ENCODE measurements around the gene GRPEL1.

GRPEL1 gene

GRCh38 chr4:7096236-7096635 lies 28.4 kb upstream of the GRPEL1 start:
- TF ChIP-seq CTCF (IDR thresholded peaks at IDR 0.05; ENCODE audit: insufficient read depth, low read length) (no peak), SPI1 (IDR thresholded peaks at IDR 0.05; ENCODE audit: borderline replicate concordance, low read depth) (no peak), POLR2AphosphoS5 (IDR thresholded peaks at IDR 0.05; ENCODE audit: low read depth) (no peak), GABPA (IDR thresholded peaks at IDR 0.05; ENCODE audit: low read depth) (no peak), REST (IDR thresholded peaks at IDR 0.05; ENCODE audit: insufficient replicate concordance, low read depth) (no peak)
- no peak overlapping the region for H3K4me3 ChIP-seq (replicated peaks; ENCODE audit: insufficient read depth, low read length)
- no peaks in the 10 kb centered on the region for H3K27me3 ChIP-seq (ENCODE audit: insufficient read depth, poor library complexity, severe bottlenecking)
- H3K27ac ChIP-seq (replicated peaks): no peak overlapping the region
- DNase-seq (ENCODE audit: low read depth in 1 of 2, low spot score in 1 of 2): no peak

- no peak for TF ChIP-seq CTCF (IDR thresholded peaks at IDR 0.05; ENCODE audit: insufficient read depth, low read length)
- no peak for TF ChIP-seq GABPA (IDR thresholded peaks at IDR 0.05; ENCODE audit: low read depth)
- no peak for TF ChIP-seq REST (IDR thresholded peaks at IDR 0.05; ENCODE audit: insufficient replicate concordance, low read depth)
- no peak for TF ChIP-seq POLR2AphosphoS5 (IDR thresholded peaks at IDR 0.05; ENCODE audit: low read depth)
- TF ChIP-seq SPI1 (IDR thresholded peaks at IDR 0.05; ENCODE audit: borderline replicate concordance, low read depth): no peak
- H3K4me3 ChIP-seq (replicated peaks; ENCODE audit: insufficient read depth, low read length): no peak overlapping the region
- DNase-seq (ENCODE audit: low read depth in 1 of 2, low spot score in 1 of 2): no peak
- H3K27me3 ChIP-seq (ENCODE audit: insufficient read depth, poor library complexity, severe bottlenecking): no peaks in the 10 kb centered on the region
- H3K27ac ChIP-seq (replicated peaks): no peak overlapping the region
Measured at GRCh38 chr4:7095611-7096155, 27.8 kb upstream of the GRPEL1 start.

DNA sequence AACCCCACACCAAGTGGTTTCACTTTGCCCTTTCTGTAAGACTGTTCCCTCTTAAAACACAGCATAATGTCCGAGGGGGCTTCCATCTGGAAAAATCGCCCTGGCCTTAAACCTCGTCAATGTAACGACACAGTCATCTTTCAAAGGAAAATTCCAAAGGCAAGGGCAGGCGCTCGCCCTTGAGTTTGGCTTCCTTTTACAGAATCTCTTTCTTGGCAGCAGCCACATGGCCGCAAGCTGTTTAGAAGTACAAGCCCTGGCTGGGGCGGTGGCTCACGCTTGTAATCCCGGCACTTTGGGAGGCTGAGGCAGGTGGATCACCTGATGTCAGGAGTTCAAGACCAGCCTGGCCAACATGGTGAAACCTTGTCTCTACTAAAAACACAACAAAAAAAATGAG lies 27.1 kb upstream of the GRPEL1 start:
- Histone ChIP-seq H3K27me3 (ENCODE audit: insufficient read depth, poor library complexity, severe bottlenecking) (no peaks in the 10 kb centered on the region), H3K4me3 (replicated peaks; ENCODE audit: insufficient read depth, low read length) (no peak overlapping the region), H3K27ac (replicated peaks) (no peak overlapping the region)
- DNase-seq (ENCODE audit: low read depth in 1 of 2, low spot score in 1 of 2): no peak
- TF ChIP-seq CTCF (IDR thresholded peaks at IDR 0.05; ENCODE audit: insufficient read depth, low read length): no peak
- no peak for TF ChIP-seq REST (IDR thresholded peaks at IDR 0.05; ENCODE audit: insufficient replicate concordance, low read depth)
- no peak for TF ChIP-seq SPI1 (IDR thresholded peaks at IDR 0.05; ENCODE audit: borderline replicate concordance, low read depth)
- TF ChIP-seq GABPA (IDR thresholded peaks at IDR 0.05; ENCODE audit: low read depth): no peak
- TF ChIP-seq POLR2AphosphoS5 (IDR thresholded peaks at IDR 0.05; ENCODE audit: low read depth): no peak

Measured in HL-60 (cell line).